Measurements from ENCODE around the gene FBXL16.
"Not testable (repeated sequence)": the region's sequence is repeated elsewhere in the genome, so short reads cannot be mapped to it uniquely, and the experiment has no call there.

FBXL16 gene

GRCh38 chr16:705431-706188 is at the start of gene FBXL16:
TSS of gene FBXL16 (minus strand) at chr16:705801. CDS start at chr16:697405, 8,396 bp downstream.
- peak; percentile 65 for DNase-seq

- no peak for DNase-seq
These were observed 49.1 kb upstream of the FBXL16 start for GRCh38 chr16:754656-755055.

- not testable (repeated sequence) for DNase-seq
These were observed 48.6 kb upstream of the FBXL16 start for GRCh38 chr16:754121-754607.

- peak; percentile 45 for DNase-seq
These were observed 46.4 kb upstream of the FBXL16 start for GRCh38 chr16:752007-752312.

GRCh38 chr16:751152-752006 is 45.8 kb upstream of the FBXL16 start:
- peak; percentile 45 for DNase-seq

- no peak for DNase-seq
These were observed 44.9 kb upstream of the FBXL16 start for GRCh38 chr16:750485-750884.

- DNase-seq: no peak
These were observed 43.4 kb upstream of the FBXL16 start for GRCh38 chr16:749010-749409.

GRCh38 chr16:747978-748746 is 42.6 kb upstream of the FBXL16 start:
- DNase-seq: no peak

GRCh38 chr16:746637-747036 is 41.0 kb upstream of the FBXL16 start:
- no peak for DNase-seq

GRCh38 chr16:745739-746138 is 40.1 kb upstream of the FBXL16 start:
- no peak for DNase-seq

- no peak for DNase-seq
These were observed 38.3 kb upstream of the FBXL16 start for GRCh38 chr16:743794-744500.

- DNase-seq: not testable (repeated sequence)
These were observed 37.3 kb upstream of the FBXL16 start for GRCh38 chr16:742894-743293.

GRCh38 chr16:741986-742629 is 36.5 kb upstream of the FBXL16 start:
- DNase-seq: no peak

- peak; percentile 80 for DNase-seq
These were observed 35.3 kb upstream of the FBXL16 start, which contains the start of gene CIAO3 for GRCh38 chr16:740764-741505. TSS of gene CIAO3 (minus strand) at chr16:740997. CDS start at chr16:740985, 12 bp downstream.

GRCh38 chr16:740459-740763 is 34.8 kb upstream of the FBXL16 start:
- DNase-seq: no peak

GRCh38 chr16:739560-740458 is 34.2 kb upstream of the FBXL16 start:
- no peak for DNase-seq

- DNase-seq: no peak
These were observed 31.4 kb upstream of the FBXL16 start for GRCh38 chr16:736936-737481.

GRCh38 chr16:735982-736453 is 30.4 kb upstream of the FBXL16 start:
- DNase-seq: no peak

- DNase-seq: no peak
These were observed 29.6 kb upstream of the FBXL16 start for GRCh38 chr16:734981-735881.
